ENCODE measurements around the gene SIPA1L2.
A peak's percentile ranks its signal among the peaks of the same experiment; 100 is the strongest.

- no peak for TF ChIP-seq POLR2A (IDR thresholded peaks at IDR 0.05)
- TF ChIP-seq CTCF (IDR thresholded peaks at IDR 0.05): peak; percentile 44 to 70 (median 69)
These were observed 5.9 kb upstream of the SIPA1L2 start for GRCh38 chr1:232635778-232636356.

Measured in vagina (tissue), 2 donors.